HCT116 (cell line): ENCODE results near the gene TGFBR3L. TPM values are rescaled to one million over a fixed set of nuclear protein-coding genes. Genes with fewer than 3 reads are reported as not detected.

ENCODE experiments used
- ATAC-seq: fragments of 200-7000 bp; cut with Tn5 transposase; 2 replicates; pipeline ENCODE4 v1.9.1; 2020; ENCODE audit warnings: mild to moderate bottlenecking, moderate library complexity
- BruUV-seq: library from RNA; stranded (reverse); fragments of 400-500 nt; replicated peaks from 2 replicates; lab custom pipeline; 2021; lab: Mats Ljungman, UMichigan
- CTCF ChIA-PET: fragments of 300-600 bp; sonication (Branson Sonifier 250); formaldehyde crosslinking; loops from one replicate; lab custom pipeline; 2021; ENCODE audit warnings: antibody characterized with exemption; lab: Charles Lee
- POLR2A ChIA-PET: fragments of 300-600, 350-600 bp; sonication (Branson Sonifier 250); formaldehyde crosslinking; loops from one replicate; lab custom pipeline; 2021; ENCODE audit warnings: antibody characterized with exemption; lab: Charles Lee
- RAD21 ChIA-PET, 2 experiments: fragments of 300-600 bp; sonication (Branson Sonifier 250); formaldehyde crosslinking; loops; one replicate each; lab custom pipeline; 2023; ENCODE audit warnings: low total read pairs in 2 of 2; ENCODE audit not compliant: uncharacterized antibody in 2 of 2, unreplicated experiment in 2 of 2, low non-redundant PET in 1 of 2; lab: Charles Lee
- DNase-seq: peaks from one replicate; pipeline ENCODE4 v3.0.0-alpha.2; 2010; ENCODE audit warnings: low read depth, low spot score
- H2AFZ ChIP-seq: fragments of 200-600 bp; shearing (Covaris generic), sonication (generic); 2 replicates; pipeline ENCODE4 v1.6.1; 2017; ENCODE audit warnings: low read depth, mixed run types, mixed read lengths, antibody characterized with exemption, low read length; ENCODE audit not compliant: poor library complexity, severe bottlenecking
- H3K27ac ChIP-seq: 2 replicates; pipeline ENCODE4 v1.5.1; 2012; ENCODE audit warnings: low read depth, low read length
- H3K27me3 ChIP-seq: fragments of 200-600 bp; sonication (generic); 2 replicates; pipeline ENCODE4 v1.6.1; 2016; ENCODE audit warnings: mixed run types, low read length, mixed read lengths; ENCODE audit not compliant: insufficient read depth
- H3K36me3 ChIP-seq, 2 experiments: fragments of 200-500 bp in 1 of 2; fragments of 200-600 bp in 1 of 2; sonication (Bioruptor generic) in 1 of 2; sonication (generic) in 1 of 2; 2 replicates each; pipeline versions ENCODE4 v1.5.1 to v1.6.1; 2014 to 2016; ENCODE audit warnings: low read length in 2 of 2, inconsistent platforms in 1 of 2, mixed read lengths in 1 of 2, mixed run types in 1 of 2; ENCODE audit not compliant: insufficient read depth in 2 of 2, control insufficient read depth in 1 of 2
- H3K4me1 ChIP-seq, 2 experiments: fragments of 200-600 bp in 1 of 2; sonication (generic) in 1 of 2; 2 replicates each; pipeline versions ENCODE4 v1.5.1 to v1.6.1; 2012 to 2017; ENCODE audit warnings: low read length in 2 of 2, inconsistent platforms in 1 of 2, mild to moderate bottlenecking in 1 of 2, mixed read lengths in 1 of 2, mixed run types in 1 of 2, moderate library complexity in 1 of 2; ENCODE audit not compliant: insufficient read depth in 2 of 2, control insufficient read depth in 1 of 2
- H3K4me2 ChIP-seq: fragments of 200-600 bp; sonication (generic); 2 replicates; pipeline ENCODE4 v1.6.1; 2017; ENCODE audit warnings: mixed run types, low read length, mixed read lengths
- H3K4me3 ChIP-seq, 2 experiments: fragments of 200-600 bp in 1 of 2; sonication (generic) in 1 of 2; replicated peaks in 1 of 2; 2 replicates each; pipeline ENCODE4 v1.5.1; 2011 to 2016; ENCODE audit warnings: low read length in 2 of 2, control low read depth in 1 of 2, low read depth in 1 of 2, mild to moderate bottlenecking in 1 of 2, mixed read lengths in 1 of 2, mixed run types in 1 of 2
- H3K79me2 ChIP-seq: fragments of 200-600 bp; sonication (generic); 2 replicates; pipeline ENCODE4 v1.6.1; 2017; ENCODE audit warnings: mild to moderate bottlenecking, mixed run types, low read length, moderate library complexity, mixed read lengths; ENCODE audit not compliant: insufficient read depth
- H3K9ac ChIP-seq: fragments of 200-600 bp; sonication (generic); 2 replicates; pipeline ENCODE4 v1.6.1; 2016; ENCODE audit warnings: low read length, mixed read lengths
- H3K9me2 ChIP-seq: fragments of 200-600 bp; sonication (generic), shearing (Covaris generic); 2 replicates; pipeline ENCODE4 v1.6.1; 2017; ENCODE audit warnings: mixed run types, mild to moderate bottlenecking, moderate library complexity; ENCODE audit not compliant: insufficient read depth
- H3K9me3 ChIP-seq, 2 experiments: fragments of 200-500 bp in 1 of 2; fragments of 200-600 bp in 1 of 2; sonication (Bioruptor generic) in 1 of 2; sonication (generic) in 1 of 2; 2 replicates each; pipeline ENCODE4 v1.6.1; 2014 to 2017; ENCODE audit warnings: low read length in 2 of 2, mixed read lengths in 2 of 2, inconsistent platforms in 1 of 2, low read depth in 1 of 2, mild to moderate bottlenecking in 1 of 2, mixed run types in 1 of 2, moderate library complexity in 1 of 2; ENCODE audit not compliant: control insufficient read depth in 1 of 2, insufficient read depth in 1 of 2
- H4K20me1 ChIP-seq: fragments of 200-600 bp; sonication (generic), shearing (Covaris generic); 2 replicates; pipeline ENCODE4 v1.6.1; 2017; ENCODE audit warnings: mixed run types, mild to moderate bottlenecking, moderate library complexity; ENCODE audit not compliant: insufficient read depth
- CEBPB ChIP-seq: IDR thresholded peaks from 2 replicates; pipeline ENCODE4 v1.6.1; 2012; ENCODE audit warnings: low read depth
- EGR1 ChIP-seq: IDR thresholded peaks from 2 replicates; pipeline ENCODE4 v1.6.1; 2012; ENCODE audit warnings: low read depth
- EZH2 ChIP-seq: fragments of 200-600 bp; sonication (generic); IDR thresholded peaks from 2 replicates; pipeline ENCODE4 v1.6.1; 2017; ENCODE audit warnings: antibody characterized with exemption, mixed run types
- POLR2AphosphoS5 ChIP-seq: IDR thresholded peaks from 2 replicates; pipeline ENCODE4 v1.6.1; 2011; ENCODE audit warnings: mild to moderate bottlenecking, low read depth, low read length, moderate library complexity
- SIN3A ChIP-seq: IDR thresholded peaks from 2 replicates; pipeline ENCODE4 v1.6.1; 2012; ENCODE audit warnings: low read depth
- TCF7L2 ChIP-seq: IDR thresholded peaks from 2 replicates; pipeline ENCODE4 v1.7.0; 2011; ENCODE audit warnings: borderline replicate concordance, inconsistent platforms; ENCODE audit not compliant: insufficient read depth, insufficient read length; ENCODE audit errors: extremely low read depth
- intact Hi-C: fragments of 100-400 bp; cut with micrococcal nuclease; formaldehyde crosslinking; loops from 2 replicates; pipeline ENCODE4 v1.10.0; 2022
- total RNA-seq: library from RNA; stranded (reverse); gene quantifications from one replicate; pipeline ENCODE4 v1.2.1, GENCODE V29; 2021; ENCODE audit not compliant: unreplicated experiment
- TF ChIP-seq, protein P1 (sequence below): IDR thresholded peaks from 2 replicates; pipeline ENCODE4 v1.6.1; 2012; ENCODE audit warnings: low read depth

Gene TGFBR3L
- total RNA-seq, 1 experiment from 2014 or later: 30.9 TPM

DNA sequence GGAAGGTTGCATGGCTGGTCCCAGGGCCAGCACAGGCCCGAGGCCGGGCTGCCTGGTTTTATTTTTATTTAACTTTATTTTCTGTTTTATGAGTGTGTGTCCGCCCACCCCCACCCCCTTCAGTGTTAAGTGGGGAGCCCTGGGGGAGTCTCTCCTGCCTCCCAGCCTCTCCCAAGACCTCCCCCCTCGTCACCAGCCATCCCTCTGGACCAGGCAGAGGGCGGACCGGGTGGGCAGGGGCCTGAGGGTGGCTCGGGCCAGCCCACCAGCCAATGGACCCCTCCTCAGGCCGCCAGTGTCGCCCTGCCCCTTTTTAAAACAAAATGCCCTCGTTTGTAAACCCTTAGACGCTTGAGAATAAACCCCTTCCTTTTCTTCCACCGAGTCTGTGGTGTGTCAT is 531 bp upstream of the TGFBR3L start:
- no TSS peak for BruUV-seq
- Histone ChIP-seq H4K20me1 (no peaks in the 10 kb centered on the region), H3K9me3 (no peaks in the 10 kb centered on the region), H3K27ac (no peak overlapping the region), H3K36me3 (peaks cover 5 to 6% of the 10 kb centered on the region in 2 experiments; a peak in 3 of 4 replicates), H3K4me1 (peaks cover 13 to 37% of the 10 kb centered on the region in 2 experiments; a peak in 3 of 4 replicates), H3K79me2 (peaks cover 12% of the 10 kb centered on the region; the same call in 1 of the 2 replicates), H3K9ac (no peak overlapping the region), H3K4me3 (no peak overlapping the region)
- intact Hi-C loops: no loop called here
- no peak for ATAC-seq
- ChIA-PET RAD21 (no interaction called here), POLR2A (no interaction called here), CTCF (no interaction called here)
- TF ChIP-seq TCF7L2 (no peak), EGR1 (no peak), CEBPB (no peak), EZH2 (no peak), SIN3A (no peak), POLR2AphosphoS5 (peak; percentile 6; the same call in 1 of the 2 replicates)
- TF ChIP-seq, protein P1, sequence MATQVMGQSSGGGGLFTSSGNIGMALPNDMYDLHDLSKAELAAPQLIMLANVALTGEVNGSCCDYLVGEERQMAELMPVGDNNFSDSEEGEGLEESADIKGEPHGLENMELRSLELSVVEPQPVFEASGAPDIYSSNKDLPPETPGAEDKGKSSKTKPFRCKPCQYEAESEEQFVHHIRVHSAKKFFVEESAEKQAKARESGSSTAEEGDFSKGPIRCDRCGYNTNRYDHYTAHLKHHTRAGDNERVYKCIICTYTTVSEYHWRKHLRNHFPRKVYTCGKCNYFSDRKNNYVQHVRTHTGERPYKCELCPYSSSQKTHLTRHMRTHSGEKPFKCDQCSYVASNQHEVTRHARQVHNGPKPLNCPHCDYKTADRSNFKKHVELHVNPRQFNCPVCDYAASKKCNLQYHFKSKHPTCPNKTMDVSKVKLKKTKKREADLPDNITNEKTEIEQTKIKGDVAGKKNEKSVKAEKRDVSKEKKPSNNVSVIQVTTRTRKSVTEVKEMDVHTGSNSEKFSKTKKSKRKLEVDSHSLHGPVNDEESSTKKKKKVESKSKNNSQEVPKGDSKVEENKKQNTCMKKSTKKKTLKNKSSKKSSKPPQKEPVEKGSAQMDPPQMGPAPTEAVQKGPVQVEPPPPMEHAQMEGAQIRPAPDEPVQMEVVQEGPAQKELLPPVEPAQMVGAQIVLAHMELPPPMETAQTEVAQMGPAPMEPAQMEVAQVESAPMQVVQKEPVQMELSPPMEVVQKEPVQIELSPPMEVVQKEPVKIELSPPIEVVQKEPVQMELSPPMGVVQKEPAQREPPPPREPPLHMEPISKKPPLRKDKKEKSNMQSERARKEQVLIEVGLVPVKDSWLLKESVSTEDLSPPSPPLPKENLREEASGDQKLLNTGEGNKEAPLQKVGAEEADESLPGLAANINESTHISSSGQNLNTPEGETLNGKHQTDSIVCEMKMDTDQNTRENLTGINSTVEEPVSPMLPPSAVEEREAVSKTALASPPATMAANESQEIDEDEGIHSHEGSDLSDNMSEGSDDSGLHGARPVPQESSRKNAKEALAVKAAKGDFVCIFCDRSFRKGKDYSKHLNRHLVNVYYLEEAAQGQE: no peak
- TF ChIP-seq, all 23 proteins: peak for 1
- no peaks in the 10 kb centered on the region for H3K9me2 ChIP-seq
- DNase-seq: no peak
- no peaks in the 10 kb centered on the region for H3K27me3 ChIP-seq
- H2AFZ ChIP-seq: no peak overlapping the region
- no peak overlapping the region for H3K4me2 ChIP-seq
